ENCODE measurements around the gene FCRL5.
A peak's percentile ranks its signal among the peaks of the same experiment; 100 is the strongest.

FCRL5 gene

GRCh38 chr1:157523774-157524493 lies 28.4 kb downstream of the FCRL5 start:
- TF ChIP-seq CTCF (conservative IDR thresholded peaks at IDR 0.05; ENCODE audit: low read depth, low read length) = peak; percentile 39
- Histone ChIP-seq H3K27ac (peak overlapping the region; percentile 71), H3K9ac (peak overlapping the region; percentile 53), H3K4me1 (ENCODE audit: low read depth, poor library complexity, severe bottlenecking) (peaks cover 32% of the 10 kb centered on the region), H3K4me3 (IDR thresholded peaks at IDR 0.05; ENCODE audit: insufficient read depth, low read depth, low read length) (peak overlapping the region; percentile 99), H4K20me1 (ENCODE audit: insufficient read depth) (no peaks in the 10 kb centered on the region), H3K36me3 (ENCODE audit: insufficient read depth) (no peaks in the 10 kb centered on the region), H3K4me2 (peak overlapping the region; percentile 88), H2AFZ (ENCODE audit: low read depth) (peak overlapping the region; percentile 88), H3K79me2 (ENCODE audit: insufficient read depth, low read depth) (no peaks in the 10 kb centered on the region), H3K27me3 (ENCODE audit: insufficient read depth, low read depth) (no peaks in the 10 kb centered on the region)

GRCh38 chr1:157521056-157521455 lies 31.3 kb downstream of the FCRL5 start:
- H3K4me3 ChIP-seq (IDR thresholded peaks at IDR 0.05; ENCODE audit: insufficient read depth, low read depth, low read length) = no peak overlapping the region
- H3K79me2 ChIP-seq (ENCODE audit: insufficient read depth, low read depth) = no peaks in the 10 kb centered on the region
- TF ChIP-seq CTCF (conservative IDR thresholded peaks at IDR 0.05; ENCODE audit: low read depth, low read length) = no peak
- no peak overlapping the region for H2AFZ ChIP-seq (ENCODE audit: low read depth)
- H3K36me3 ChIP-seq (ENCODE audit: insufficient read depth) = no peaks in the 10 kb centered on the region
- H3K27ac ChIP-seq = no peak overlapping the region
- no peak overlapping the region for H3K4me2 ChIP-seq
- H4K20me1 ChIP-seq (ENCODE audit: insufficient read depth) = no peaks in the 10 kb centered on the region
- no peaks in the 10 kb centered on the region for H3K27me3 ChIP-seq (ENCODE audit: insufficient read depth, low read depth)
- peaks cover 32% of the 10 kb centered on the region for H3K4me1 ChIP-seq (ENCODE audit: low read depth, poor library complexity, severe bottlenecking)
- no peak overlapping the region for H3K9ac ChIP-seq

GRCh38 chr1:157520386-157520935 lies 31.9 kb downstream of the FCRL5 start:
- no peaks in the 10 kb centered on the region for H4K20me1 ChIP-seq (ENCODE audit: insufficient read depth)
- H3K27me3 ChIP-seq (ENCODE audit: insufficient read depth, low read depth) = no peaks in the 10 kb centered on the region
- H3K36me3 ChIP-seq (ENCODE audit: insufficient read depth) = no peaks in the 10 kb centered on the region
- no peak overlapping the region for H3K4me3 ChIP-seq (IDR thresholded peaks at IDR 0.05; ENCODE audit: insufficient read depth, low read depth, low read length)
- no peak overlapping the region for H3K4me2 ChIP-seq
- H3K79me2 ChIP-seq (ENCODE audit: insufficient read depth, low read depth) = no peaks in the 10 kb centered on the region
- H3K27ac ChIP-seq = no peak overlapping the region
- H3K4me1 ChIP-seq (ENCODE audit: low read depth, poor library complexity, severe bottlenecking) = peaks cover 26% of the 10 kb centered on the region
- no peak overlapping the region for H3K9ac ChIP-seq
- H2AFZ ChIP-seq (ENCODE audit: low read depth) = no peak overlapping the region
- TF ChIP-seq CTCF (conservative IDR thresholded peaks at IDR 0.05; ENCODE audit: low read depth, low read length) = no peak

- no peak overlapping the region for H3K4me2 ChIP-seq
- no peaks in the 10 kb centered on the region for H3K79me2 ChIP-seq (ENCODE audit: insufficient read depth, low read depth)
- no peak overlapping the region for H3K4me3 ChIP-seq (IDR thresholded peaks at IDR 0.05; ENCODE audit: insufficient read depth, low read depth, low read length)
- no peak overlapping the region for H3K9ac ChIP-seq
- no peaks in the 10 kb centered on the region for H3K36me3 ChIP-seq (ENCODE audit: insufficient read depth)
- TF ChIP-seq CTCF (conservative IDR thresholded peaks at IDR 0.05; ENCODE audit: low read depth, low read length) = no peak
- no peak overlapping the region for H2AFZ ChIP-seq (ENCODE audit: low read depth)
- H4K20me1 ChIP-seq (ENCODE audit: insufficient read depth) = no peaks in the 10 kb centered on the region
- H3K27ac ChIP-seq = no peak overlapping the region
- no peaks in the 10 kb centered on the region for H3K27me3 ChIP-seq (ENCODE audit: insufficient read depth, low read depth)
- peaks cover 16% of the 10 kb centered on the region for H3K4me1 ChIP-seq (ENCODE audit: low read depth, poor library complexity, severe bottlenecking)
Measured at GRCh38 chr1:157519451-157519850, 32.9 kb downstream of the FCRL5 start.
